Calu3 (cell line): ENCODE measurements around the gene SLC35G2. TPM values are rescaled to one million over a fixed set of nuclear protein-coding genes. Genes with fewer than 3 reads are reported as not detected.
A peak's percentile ranks its signal among the peaks of the same experiment; 100 is the strongest.
"Not testable (repeated sequence)": the region's sequence is repeated elsewhere in the genome, so short reads cannot be mapped to it uniquely, and the experiment has no call there.

ENCODE experiments used
- BruUV-seq: library from RNA; stranded (reverse); fragments of 400-500 nt; replicated peaks from 2 replicates; lab custom pipeline; 2021; lab: Mats Ljungman, UMichigan
- CTCF ChIA-PET: fragments of 300-600 bp; sonication (Branson Sonifier 250); formaldehyde crosslinking; loops from one replicate; lab custom pipeline; 2022; ENCODE audit warnings: antibody characterized with exemption; lab: Charles Lee
- DNase-seq: peaks from one replicate; pipeline ENCODE4 v3.0.0; 2022
- H3K27ac Mint-ChIP-seq: one replicate; pipeline ENCODE4 v1.8.0; 2022; ENCODE audit warnings: mixed read lengths; ENCODE audit not compliant: unreplicated experiment
- H3K27me3 Mint-ChIP-seq: one replicate; pipeline ENCODE4 v1.8.0; 2022; ENCODE audit warnings: mixed read lengths; ENCODE audit not compliant: unreplicated experiment
- H3K36me3 Mint-ChIP-seq: one replicate; pipeline ENCODE4 v1.8.0; 2022; ENCODE audit warnings: mild to moderate bottlenecking, moderate library complexity, mixed read lengths; ENCODE audit not compliant: insufficient read depth, unreplicated experiment
- H3K4me1 Mint-ChIP-seq: one replicate; pipeline ENCODE4 v1.8.0; 2022; ENCODE audit warnings: mild to moderate bottlenecking, low read depth, mixed read lengths; ENCODE audit not compliant: unreplicated experiment
- H3K4me3 Mint-ChIP-seq: one replicate; pipeline ENCODE4 v1.8.0; 2022; ENCODE audit warnings: mild to moderate bottlenecking, low read depth, moderate library complexity, mixed read lengths; ENCODE audit not compliant: unreplicated experiment
- H3K9me3 Mint-ChIP-seq: one replicate; pipeline ENCODE4 v1.8.0; 2022; ENCODE audit warnings: low read depth, mixed read lengths; ENCODE audit not compliant: unreplicated experiment
- intact Hi-C: fragments of 100-400 bp; cut with micrococcal nuclease; formaldehyde crosslinking; loops from one replicate; pipeline ENCODE4 v1.10.0; 2022; ENCODE audit not compliant: unreplicated experiment
- total RNA-seq: library from RNA; stranded (reverse); gene quantifications from 2 replicates; pipeline ENCODE4 v1.2.3, GENCODE V29; 2022
- TF ChIP-seq, protein P1 (sequence below): fragments of 200-600 bp; IDR thresholded peaks from one replicate; pipeline ENCODE4 v1.8.0; 2022; ENCODE audit warnings: antibody characterized with exemption; ENCODE audit not compliant: unreplicated experiment

The SLC35G2 gene
- total RNA-seq, 1 experiment from 2014 or later = 31.4 TPM

DNA sequence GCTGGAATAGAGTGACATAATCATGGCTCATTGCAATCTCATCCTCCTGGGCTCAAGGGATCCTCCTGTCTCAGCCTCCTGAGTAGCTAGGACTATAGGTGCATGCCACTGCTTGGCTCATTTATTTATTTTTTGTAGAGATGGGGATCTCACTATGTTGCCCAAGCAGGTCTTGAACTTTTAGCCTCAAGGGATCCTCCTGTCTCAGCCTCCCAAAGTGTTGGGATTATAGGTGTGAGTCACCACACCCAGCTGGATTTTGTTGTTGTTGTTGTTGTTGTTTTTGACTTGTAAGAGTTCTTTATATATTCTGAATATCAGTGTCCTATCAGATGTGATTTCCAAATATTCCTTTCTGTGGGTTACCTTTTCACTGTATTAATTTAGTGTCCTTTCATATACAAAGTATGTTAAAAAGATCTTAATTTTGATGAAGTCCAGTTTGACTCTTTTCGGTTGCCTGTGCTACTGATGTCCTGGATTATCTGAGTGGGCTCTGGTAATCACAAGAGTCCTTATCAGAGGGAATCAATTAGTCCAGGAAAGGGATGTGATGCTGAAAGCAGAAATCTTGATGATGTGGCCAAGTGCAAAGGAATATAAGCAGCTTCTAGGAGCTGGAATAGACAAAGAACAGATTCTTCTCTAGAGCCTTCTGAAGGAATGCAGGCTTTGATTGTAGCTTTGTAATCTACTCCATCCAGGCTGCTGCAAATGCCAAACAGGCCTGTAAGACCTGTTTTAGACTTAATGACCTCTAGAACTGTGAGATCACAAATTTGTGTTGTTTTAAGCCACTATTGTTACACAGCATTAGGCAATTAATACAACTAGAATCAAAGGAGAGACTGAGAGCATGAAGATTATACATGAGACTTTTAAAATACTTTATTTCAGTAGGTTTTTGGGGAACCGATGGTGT, 73.3 kb downstream of the SLC35G2 start:
- DNase-seq = no peak
- peaks cover 26% of the 10 kb centered on the region for H3K4me1 Mint-ChIP-seq
- H3K4me3 Mint-ChIP-seq = no peak overlapping the region
- BruUV-seq = no TSS peak
- no peaks in the 10 kb centered on the region for H3K27me3 Mint-ChIP-seq
- H3K27ac Mint-ChIP-seq = no peak overlapping the region
- TF ChIP-seq, protein P1, sequence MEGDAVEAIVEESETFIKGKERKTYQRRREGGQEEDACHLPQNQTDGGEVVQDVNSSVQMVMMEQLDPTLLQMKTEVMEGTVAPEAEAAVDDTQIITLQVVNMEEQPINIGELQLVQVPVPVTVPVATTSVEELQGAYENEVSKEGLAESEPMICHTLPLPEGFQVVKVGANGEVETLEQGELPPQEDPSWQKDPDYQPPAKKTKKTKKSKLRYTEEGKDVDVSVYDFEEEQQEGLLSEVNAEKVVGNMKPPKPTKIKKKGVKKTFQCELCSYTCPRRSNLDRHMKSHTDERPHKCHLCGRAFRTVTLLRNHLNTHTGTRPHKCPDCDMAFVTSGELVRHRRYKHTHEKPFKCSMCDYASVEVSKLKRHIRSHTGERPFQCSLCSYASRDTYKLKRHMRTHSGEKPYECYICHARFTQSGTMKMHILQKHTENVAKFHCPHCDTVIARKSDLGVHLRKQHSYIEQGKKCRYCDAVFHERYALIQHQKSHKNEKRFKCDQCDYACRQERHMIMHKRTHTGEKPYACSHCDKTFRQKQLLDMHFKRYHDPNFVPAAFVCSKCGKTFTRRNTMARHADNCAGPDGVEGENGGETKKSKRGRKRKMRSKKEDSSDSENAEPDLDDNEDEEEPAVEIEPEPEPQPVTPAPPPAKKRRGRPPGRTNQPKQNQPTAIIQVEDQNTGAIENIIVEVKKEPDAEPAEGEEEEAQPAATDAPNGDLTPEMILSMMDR = no peak
- intact Hi-C loops = no loop called here
- CTCF ChIA-PET = interaction anchor here (1.3 kb wide), 1 partner anchor 30 kb away, joined by 3 read pairs; the partner anchor contains the start of gene NCK1
- H3K9me3 Mint-ChIP-seq = peaks cover 16% of the 10 kb centered on the region
- peaks cover 40% of the 10 kb centered on the region for H3K36me3 Mint-ChIP-seq

DNA sequence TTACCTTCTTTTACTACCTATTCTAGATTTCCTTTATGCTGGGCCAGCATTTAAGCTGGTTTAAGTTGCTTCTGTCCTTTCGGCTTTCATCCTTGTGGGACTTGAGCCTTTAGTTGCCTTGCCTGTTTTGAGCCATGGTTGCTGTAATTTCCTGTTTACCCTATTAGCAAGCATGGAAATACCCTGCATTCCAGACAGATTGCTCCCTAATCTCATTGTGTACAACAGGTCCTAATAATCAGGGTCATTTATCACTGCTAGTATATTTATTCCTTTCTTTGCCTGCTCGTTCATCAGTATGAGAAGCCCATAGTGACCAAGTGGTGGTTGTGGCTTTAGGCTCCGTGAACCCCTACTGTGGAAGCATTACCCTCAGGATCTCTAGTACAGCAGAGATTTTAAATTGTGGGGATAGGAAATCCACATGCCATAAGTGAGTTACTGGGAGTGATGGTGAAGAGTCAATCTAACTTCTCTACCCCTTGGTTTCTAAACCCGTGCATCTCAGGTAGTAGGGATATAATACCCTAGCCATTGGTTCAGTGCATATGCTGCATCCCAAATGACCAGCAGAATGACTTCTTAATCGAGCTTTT, 75.0 kb downstream of the SLC35G2 start:
- H3K27me3 Mint-ChIP-seq = no peaks in the 10 kb centered on the region
- intact Hi-C loops = no loop called here
- H3K9me3 Mint-ChIP-seq = peaks cover 10% of the 10 kb centered on the region
- peaks cover 27% of the 10 kb centered on the region for H3K4me1 Mint-ChIP-seq
- TF ChIP-seq, protein P1 = no peak
- CTCF ChIA-PET = interaction anchor here (0.5 kb wide), 1 partner anchor 27 kb away, joined by 4 read pairs; no protein-coding TSS in a partner anchor
- no TSS peak for BruUV-seq
- H3K4me3 Mint-ChIP-seq = peak overlapping the region; percentile 4
- H3K27ac Mint-ChIP-seq = peak overlapping the region; percentile 25
- H3K36me3 Mint-ChIP-seq = peaks cover 33% of the 10 kb centered on the region
- peak; percentile 53 for DNase-seq

DNA sequence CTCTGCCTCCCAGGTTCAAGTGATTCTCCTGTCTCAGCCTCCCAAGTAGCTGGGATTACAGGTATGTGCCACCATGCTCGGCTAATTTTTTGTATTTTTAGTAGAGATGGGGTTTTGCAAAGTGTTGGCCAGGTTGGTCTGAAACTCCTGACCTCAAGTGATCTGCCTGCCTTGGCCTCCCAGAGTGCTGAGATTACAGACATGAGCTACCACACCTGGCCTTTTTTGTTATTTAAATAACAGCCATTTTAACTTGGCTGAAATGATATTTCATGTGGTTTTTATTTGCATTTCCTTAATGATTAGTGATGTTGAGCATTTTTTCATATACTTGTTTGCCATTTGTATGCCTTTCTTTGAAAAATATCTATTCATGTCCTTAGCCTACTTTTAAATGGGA, 78.2 kb downstream of the SLC35G2 start:
- H3K4me3 Mint-ChIP-seq, H3K27me3 Mint-ChIP-seq, H3K27ac Mint-ChIP-seq, BruUV-seq, intact Hi-C loops, DNase-seq: not testable (repeated sequence)
- Mint-ChIP-seq H3K4me1 (peaks cover 56% of the 10 kb centered on the region), H3K36me3 (peaks cover 35% of the 10 kb centered on the region), H3K9me3 (peaks cover 11% of the 10 kb centered on the region)
- CTCF ChIA-PET = interaction anchor here (0.6 kb wide), 1 partner anchor 52 kb away, joined by 6 read pairs; no protein-coding TSS in a partner anchor

DNA sequence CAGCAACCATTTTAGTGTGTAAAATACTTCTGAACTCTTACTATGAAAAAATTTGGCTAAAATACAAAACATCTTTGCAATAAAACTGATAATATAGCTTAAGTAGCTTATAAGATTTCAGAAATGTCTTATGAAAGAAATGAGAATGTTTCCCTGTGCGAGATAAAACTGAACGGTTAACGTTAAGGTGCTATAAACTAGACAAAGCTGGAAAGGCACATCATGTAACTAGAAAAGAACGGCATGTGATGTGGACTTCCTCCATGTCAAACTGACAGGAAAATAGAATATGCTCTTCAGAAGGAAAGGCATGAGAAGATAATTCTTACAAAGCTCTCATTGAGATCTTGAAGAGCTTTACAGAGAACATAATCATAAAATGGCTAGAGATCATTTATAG, 79.6 kb downstream of the SLC35G2 start:
- intact Hi-C loops = no loop called here
- TF ChIP-seq, protein P1 = no peak
- Mint-ChIP-seq H3K4me1 (peaks cover 55% of the 10 kb centered on the region), H3K36me3 (peaks cover 27% of the 10 kb centered on the region), H3K4me3 (no peak overlapping the region), H3K9me3 (peaks cover 7% of the 10 kb centered on the region), H3K27me3 (no peaks in the 10 kb centered on the region), H3K27ac (no peak overlapping the region)
- no TSS peak for BruUV-seq
- CTCF ChIA-PET = interaction anchor here (1.0 kb wide), 1 partner anchor 14 kb away, joined by 3 read pairs; no protein-coding TSS in a partner anchor
- DNase-seq = no peak
